22Rv1 (cell line): ENCODE measurements around the gene IL1F10.

ENCODE experiments used
- CTCF ChIP-seq: fragments of 450-650 bp; IDR thresholded peaks from 2 replicates; pipeline ENCODE4 v1.5.1; 2017; ENCODE audit warnings: mild to moderate bottlenecking
- ZFX ChIP-seq: fragments of 450-650 bp; IDR thresholded peaks from 2 replicates; pipeline ENCODE4 v1.6.1; 2017; ENCODE audit warnings: antibody characterized with exemption, borderline replicate concordance

GRCh38 chr2:113122364-113122763 lies 54.6 kb downstream of the IL1F10 start:
- TF ChIP-seq CTCF = no peak
- TF ChIP-seq ZFX = no peak
